ENCODE results near the gene ANKFN1. TPM values are rescaled to one million over a fixed set of nuclear protein-coding genes. Genes with fewer than 3 reads are reported as not detected.

Gene ANKFN1
- total RNA-seq, 1 experiment from 2014 or later: not detected

DNA sequence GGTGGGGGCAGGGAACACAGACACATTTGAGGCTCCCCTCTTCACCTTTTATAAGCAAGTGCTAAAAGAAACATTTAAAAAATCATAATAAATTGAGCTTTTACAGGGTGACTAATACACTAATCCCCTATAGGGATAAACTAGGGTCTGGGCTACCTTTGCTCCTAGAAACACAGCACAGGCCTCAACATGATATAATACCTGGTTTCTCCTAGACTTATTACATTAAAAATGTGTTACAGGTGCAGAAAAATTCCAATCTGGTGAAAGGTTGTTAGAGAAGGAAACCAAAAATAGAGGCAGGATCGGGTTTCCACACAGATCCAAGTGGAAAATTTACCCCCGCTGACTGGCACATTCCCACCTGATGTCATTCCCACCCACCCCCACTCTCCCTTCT lies 315.6 kb downstream of the ANKFN1 start:
- no peak for TF ChIP-seq CTCF (IDR thresholded peaks at IDR 0.05; ENCODE audit: unreplicated experiment)
- Mint-ChIP-seq H3K4me1 (ENCODE audit: low read depth, unreplicated experiment) (no peaks in the 10 kb centered on the region), H3K4me3 (ENCODE audit: low read depth, unreplicated experiment) (no peak overlapping the region), H3K27me3 (ENCODE audit: unreplicated experiment) (peaks cover 29% of the 10 kb centered on the region), H3K9me3 (ENCODE audit: low read depth, unreplicated experiment) (peaks cover 4% of the 10 kb centered on the region), H3K36me3 (ENCODE audit: insufficient read depth, unreplicated experiment) (no peaks in the 10 kb centered on the region), H3K27ac (ENCODE audit: unreplicated experiment) (no peak overlapping the region)
- no TSS peak for BruUV-seq (replicated peaks)
- intact Hi-C loops (cut with micrococcal nuclease; ENCODE audit: unreplicated experiment): no loop called here
- DNase-seq: no peak
- CTCF ChIA-PET: no interaction called here

- BruUV-seq (replicated peaks): no TSS peak
- Mint-ChIP-seq H3K9me3 (ENCODE audit: low read depth, unreplicated experiment) (peaks cover 4% of the 10 kb centered on the region), H3K4me3 (ENCODE audit: low read depth, unreplicated experiment) (no peak overlapping the region), H3K4me1 (ENCODE audit: low read depth, unreplicated experiment) (no peaks in the 10 kb centered on the region), H3K27ac (ENCODE audit: unreplicated experiment) (no peak overlapping the region), H3K36me3 (ENCODE audit: insufficient read depth, unreplicated experiment) (no peaks in the 10 kb centered on the region), H3K27me3 (ENCODE audit: unreplicated experiment) (peaks cover 19% of the 10 kb centered on the region)
- CTCF ChIA-PET: interaction anchor here (0.6 kb wide), 1 partner anchor 113 kb away, joined by 3 read pairs; no protein-coding TSS in a partner anchor
- no peak for DNase-seq
- intact Hi-C loops (cut with micrococcal nuclease; ENCODE audit: unreplicated experiment): loop anchor here (10.0 kb wide), 2 partner anchors 157 to 947 kb away; no protein-coding TSS in a partner anchor
- no peak for TF ChIP-seq CTCF (IDR thresholded peaks at IDR 0.05; ENCODE audit: unreplicated experiment)
Observed at GRCh38 chr17:56471696-56472095, 318.4 kb downstream of the ANKFN1 start.

- intact Hi-C loops (cut with micrococcal nuclease; ENCODE audit: unreplicated experiment): loop anchor here (10.0 kb wide), 2 partner anchors 160 to 950 kb away; no protein-coding TSS in a partner anchor
- no peak for DNase-seq
- Mint-ChIP-seq H3K27me3 (ENCODE audit: unreplicated experiment) (peaks cover 19% of the 10 kb centered on the region), H3K36me3 (ENCODE audit: insufficient read depth, unreplicated experiment) (no peaks in the 10 kb centered on the region), H3K4me3 (ENCODE audit: low read depth, unreplicated experiment) (no peak overlapping the region), H3K4me1 (ENCODE audit: low read depth, unreplicated experiment) (no peaks in the 10 kb centered on the region), H3K27ac (ENCODE audit: unreplicated experiment) (no peak overlapping the region), H3K9me3 (ENCODE audit: low read depth, unreplicated experiment) (peaks cover 4% of the 10 kb centered on the region)
- no TSS peak for BruUV-seq (replicated peaks)
- no peak for TF ChIP-seq CTCF (IDR thresholded peaks at IDR 0.05; ENCODE audit: unreplicated experiment)
- CTCF ChIA-PET: no interaction called here
Observed at GRCh38 chr17:56475116-56475515, 321.8 kb downstream of the ANKFN1 start.

DNA sequence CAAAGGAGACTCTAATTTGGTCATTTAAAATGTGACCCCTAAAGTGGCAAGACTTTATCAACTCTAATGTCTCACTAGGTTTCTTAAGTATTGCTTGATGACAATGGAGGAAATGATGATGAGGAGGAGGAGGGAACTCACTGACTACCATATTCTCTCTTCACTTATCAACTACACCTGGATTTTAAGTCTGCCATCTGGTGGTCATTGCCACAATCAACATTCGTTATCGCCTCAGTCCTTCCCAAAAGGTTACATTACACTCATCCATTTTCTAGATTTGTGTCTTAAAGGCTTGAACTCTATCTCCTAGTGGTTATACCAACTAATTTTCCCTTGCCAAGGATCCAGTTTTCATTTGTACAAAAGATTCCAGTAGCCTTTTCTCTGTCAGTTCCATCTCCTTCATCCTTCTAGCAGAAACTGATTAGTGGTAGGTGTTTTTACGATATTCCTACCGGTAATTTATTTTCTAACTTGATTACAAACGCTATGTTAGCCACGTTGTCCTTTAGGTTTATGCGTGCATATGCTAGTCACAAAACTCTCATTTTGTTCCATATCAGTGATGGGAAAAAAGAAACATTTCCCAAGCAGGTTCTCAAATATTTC lies 325.7 kb downstream of the ANKFN1 start:
- Mint-ChIP-seq H3K27me3 (ENCODE audit: unreplicated experiment) (peaks cover 23% of the 10 kb centered on the region), H3K9me3 (ENCODE audit: low read depth, unreplicated experiment) (no peaks in the 10 kb centered on the region), H3K36me3 (ENCODE audit: insufficient read depth, unreplicated experiment) (no peaks in the 10 kb centered on the region), H3K4me3 (ENCODE audit: low read depth, unreplicated experiment) (no peak overlapping the region), H3K27ac (ENCODE audit: unreplicated experiment) (no peak overlapping the region), H3K4me1 (ENCODE audit: low read depth, unreplicated experiment) (no peaks in the 10 kb centered on the region)
- CTCF ChIA-PET: no interaction called here
- intact Hi-C loops (cut with micrococcal nuclease; ENCODE audit: unreplicated experiment): loop anchor here (2.0 to 10.0 kb wide), 3 partner anchors 164 to 954 kb away; no protein-coding TSS in a partner anchor
- DNase-seq: no peak
- no peak for TF ChIP-seq CTCF (IDR thresholded peaks at IDR 0.05; ENCODE audit: unreplicated experiment)
- BruUV-seq (replicated peaks): no TSS peak

All from Calu3 (cell line).